Gastrocnemius medialis (tissue), 4 donors: ENCODE measurements around the gene RNF113B. TPM values are rescaled to one million over a fixed set of nuclear protein-coding genes. Genes with fewer than 3 reads are reported as not detected.

Source experiments
- ATAC-seq, 2 donors: fragments of 150-250 bp; one replicate each; pipeline ENCODE4 v1.9.1; 2016
- DNase-seq, 2 donors: peaks; one replicate each; pipeline ENCODE4 v3.0.0-alpha.2; 2019
- H3K27ac ChIP-seq, 4 donors: fragments of 200-600 bp; sonication (generic); 1 replicate in 1 of 4; 2 replicates in 3 of 4; pipeline ENCODE4 v1.5.1; 2016 to 2018; ENCODE audit warnings: mild to moderate bottlenecking in 2 of 4, moderate library complexity in 1 of 4
- H3K27me3 ChIP-seq, 3 donors: fragments of 200-600 bp; sonication (generic) in 2 of 3; 1 replicate in 1 of 3; 2 replicates in 2 of 3; pipeline versions ENCODE4 v1.5.1 to v1.6.0; 2016 to 2019; ENCODE audit warnings: mild to moderate bottlenecking in 1 of 3, moderate library complexity in 1 of 3
- H3K36me3 ChIP-seq, 2 donors: fragments of 200-600 bp; sonication (generic) in 1 of 2; one replicate each; pipeline ENCODE4 v1.5.1; 2017 to 2018
- H3K4me1 ChIP-seq, 2 donors: fragments of 200-600 bp; sonication (generic) in 1 of 2; one replicate each; pipeline ENCODE4 v1.5.1; 2016 to 2017; ENCODE audit warnings: mild to moderate bottlenecking in 2 of 2
- H3K4me3 ChIP-seq, 4 donors: fragments of 200-600 bp; sonication (generic) in 3 of 4; 1 replicate in 1 of 4; 2 replicates in 3 of 4; pipeline ENCODE4 v1.5.1; 2016 to 2019; ENCODE audit warnings: mild to moderate bottlenecking in 2 of 4
- H3K9me3 ChIP-seq, 3 donors: fragments of 200-600 bp; sonication (generic) in 2 of 3; 1 replicate in 1 of 3; 2 replicates in 2 of 3; pipeline ENCODE4 v1.5.1; 2016 to 2019
- CTCF ChIP-seq, 5 experiments: fragments of 450-650 bp in 3 of 5; fragments of 200-600 bp in 2 of 5; sonication (generic) in 2 of 5; IDR thresholded peaks in 4 of 5; conservative IDR thresholded peaks in 1 of 5; 1 replicate in 4 of 5; 2 replicates in 1 of 5; pipeline ENCODE4 v1.5.1; 2016 to 2019; ENCODE audit warnings: antibody characterized with exemption in 5 of 5, mild to moderate bottlenecking in 3 of 5, moderate library complexity in 3 of 5
- POLR2A ChIP-seq, 2 donors: fragments of 450-650 bp; IDR thresholded peaks; one replicate each; pipeline ENCODE4 v1.6.1; 2017; ENCODE audit warnings: antibody characterized with exemption in 2 of 2, mild to moderate bottlenecking in 2 of 2, moderate library complexity in 2 of 2
- in situ Hi-C, 4 donors: fragments of 200-750 bp; cut with MboI; loops; one replicate each; pipeline versions ENCODE4 v1.15.0 to v1.8.0; 2017; ENCODE audit warnings: low sequenced_read_pairs in 4 of 4
- intact Hi-C: fragments of 100-400 bp; cut with DNase I; formaldehyde crosslinking; loops from one replicate; pipeline ENCODE4 v1.15.1; 2023; ENCODE audit warnings: low total_unique reads
- total RNA-seq, 4 donors: library from RNA; depleted of rRNA; stranded (reverse); fragments of >200 nt; gene quantifications; one replicate each; pipeline versions ENCODE4 v1.1.0 to v1.2.3, GENCODE V29; 2016

Gene RNF113B
- total RNA-seq, 4 donors from 2014 or later, result not detected

- intact Hi-C loops (no loop called here), in situ Hi-C loops (no loop called here)
- DNase-seq, result no peak
- Histone ChIP-seq H3K4me1 (peaks cover 0 to 2% of the 10 kb centered on the region in 2 donors), H3K4me3 (no peak overlapping the region), H3K27ac (no peak overlapping the region), H3K9me3 (no peaks in the 10 kb centered on the region), H3K27me3 (no peaks in the 10 kb centered on the region), H3K36me3 (no peaks in the 10 kb centered on the region)
- TF ChIP-seq POLR2A (IDR thresholded peaks at IDR 0.05) (no peak), CTCF (IDR thresholded peaks at IDR 0.05 in 4 of 5, conservative IDR thresholded peaks at IDR 0.05 in 1 of 5) (no peak)
- no peak for ATAC-seq
These were observed 42.6 kb upstream of the RNF113B start for GRCh38 chr13:98219685-98220084.

- Histone ChIP-seq H3K4me3 (no peak overlapping the region), H3K4me1 (peaks cover 0 to 8% of the 10 kb centered on the region in 2 donors), H3K9me3 (no peaks in the 10 kb centered on the region), H3K27me3 (no peaks in the 10 kb centered on the region), H3K27ac (no peak overlapping the region), H3K36me3 (no peaks in the 10 kb centered on the region)
- no peak for ATAC-seq
- TF ChIP-seq CTCF (IDR thresholded peaks at IDR 0.05 in 4 of 5, conservative IDR thresholded peaks at IDR 0.05 in 1 of 5) (no peak), POLR2A (IDR thresholded peaks at IDR 0.05) (no peak)
- in situ Hi-C loops (no loop called here), intact Hi-C loops (no loop called here)
- no peak for DNase-seq
These were observed 40.5 kb upstream of the RNF113B start for GRCh38 chr13:98217597-98217996.

GRCh38 chr13:98216711-98217285 lies 39.7 kb upstream of the RNF113B start:
- intact Hi-C loops (no loop called here), in situ Hi-C loops (no loop called here)
- Histone ChIP-seq H3K4me3 (no peak overlapping the region), H3K36me3 (no peaks in the 10 kb centered on the region), H3K9me3 (no peaks in the 10 kb centered on the region), H3K4me1 (peaks cover 0 to 8% of the 10 kb centered on the region in 2 donors), H3K27me3 (no peaks in the 10 kb centered on the region), H3K27ac (no peak overlapping the region)
- TF ChIP-seq CTCF (IDR thresholded peaks at IDR 0.05 in 4 of 5, conservative IDR thresholded peaks at IDR 0.05 in 1 of 5) (no peak), POLR2A (IDR thresholded peaks at IDR 0.05) (no peak)
- DNase-seq, result no peak
- no peak for ATAC-seq

GRCh38 chr13:98216135-98216565 lies 39.1 kb upstream of the RNF113B start:
- no peak for TF ChIP-seq POLR2A (IDR thresholded peaks at IDR 0.05)
- TF ChIP-seq CTCF (IDR thresholded peaks at IDR 0.05 in 4 of 5, conservative IDR thresholded peaks at IDR 0.05 in 1 of 5), result no peak
- Histone ChIP-seq H3K27me3 (no peaks in the 10 kb centered on the region), H3K27ac (peak overlapping the region in 1 of 4 donors; percentile 6), H3K4me1 (peaks cover 0 to 8% of the 10 kb centered on the region in 2 donors), H3K36me3 (no peaks in the 10 kb centered on the region), H3K4me3 (no peak overlapping the region), H3K9me3 (no peaks in the 10 kb centered on the region)
- no peak for ATAC-seq
- intact Hi-C loops, result no loop called here
- DNase-seq, result no peak
- in situ Hi-C loops, result no loop called here

- intact Hi-C loops, result no loop called here
- Histone ChIP-seq H3K36me3 (no peaks in the 10 kb centered on the region), H3K4me1 (peaks cover 0 to 8% of the 10 kb centered on the region in 2 donors), H3K4me3 (no peak overlapping the region), H3K9me3 (no peaks in the 10 kb centered on the region), H3K27ac (peak overlapping the region in 1 of 4 donors; percentile 6), H3K27me3 (no peaks in the 10 kb centered on the region)
- TF ChIP-seq CTCF (IDR thresholded peaks at IDR 0.05 in 4 of 5, conservative IDR thresholded peaks at IDR 0.05 in 1 of 5) (no peak), POLR2A (IDR thresholded peaks at IDR 0.05) (no peak)
- DNase-seq (no peak), ATAC-seq (no peak)
- in situ Hi-C loops, result no loop called here
These were observed 38.4 kb upstream of the RNF113B start for GRCh38 chr13:98215508-98215907.
